GM12864 (cell line): ENCODE measurements around the gene RNF220.

Experiments used
- DNase-seq: peaks from one replicate; pipeline ENCODE4 v3.0.0-alpha.2; 2011; ENCODE audit warnings: low read depth
- H3K4me3 ChIP-seq: 2 replicates; pipeline ENCODE4 v1.5.1; 2011; ENCODE audit warnings: mild to moderate bottlenecking, low read depth, low read length, control low read depth
- CTCF ChIP-seq: IDR thresholded peaks from 2 replicates; pipeline ENCODE4 v1.5.1; 2011; ENCODE audit warnings: low read depth, mild to moderate bottlenecking, moderate library complexity, low read length, control low read depth, inconsistent platforms; ENCODE audit errors: missing control alignments

Gene RNF220

GRCh38 chr1:44536357-44537209, 131.5 kb downstream of the RNF220 start:
- H3K4me3 ChIP-seq, result no peak overlapping the region
- DNase-seq, result no peak
- TF ChIP-seq CTCF, result no peak

GRCh38 chr1:44537538-44537937, 132.5 kb downstream of the RNF220 start:
- DNase-seq, result no peak
- H3K4me3 ChIP-seq, result no peak overlapping the region
- no peak for TF ChIP-seq CTCF

GRCh38 chr1:44537956-44538355, 132.9 kb downstream of the RNF220 start:
- no peak for DNase-seq
- TF ChIP-seq CTCF, result no peak
- H3K4me3 ChIP-seq, result no peak overlapping the region

GRCh38 chr1:44539991-44540730, 135.1 kb downstream of the RNF220 start:
- no peak for DNase-seq
- H3K4me3 ChIP-seq, result no peak overlapping the region
- no peak for TF ChIP-seq CTCF

- no peak for TF ChIP-seq CTCF
- no peak overlapping the region for H3K4me3 ChIP-seq
- DNase-seq, result no peak
Measured at GRCh38 chr1:44542420-44543063, 137.5 kb downstream of the RNF220 start.

- DNase-seq, result no peak
- no peak for TF ChIP-seq CTCF
- no peak overlapping the region for H3K4me3 ChIP-seq
Measured at GRCh38 chr1:44543064-44543744, 138.1 kb downstream of the RNF220 start.
